COLO829 (cell line): ENCODE data around the gene DENND4C.
"Not testable (repeated sequence)": the region's sequence is repeated elsewhere in the genome, so short reads cannot be mapped to it uniquely, and the experiment has no call there.

ENCODE experiments used
- DNase-seq: peaks from one replicate; pipeline ENCODE4 v3.0.0; 2012; ENCODE audit warnings: low spot score

DENND4C gene

DNA sequence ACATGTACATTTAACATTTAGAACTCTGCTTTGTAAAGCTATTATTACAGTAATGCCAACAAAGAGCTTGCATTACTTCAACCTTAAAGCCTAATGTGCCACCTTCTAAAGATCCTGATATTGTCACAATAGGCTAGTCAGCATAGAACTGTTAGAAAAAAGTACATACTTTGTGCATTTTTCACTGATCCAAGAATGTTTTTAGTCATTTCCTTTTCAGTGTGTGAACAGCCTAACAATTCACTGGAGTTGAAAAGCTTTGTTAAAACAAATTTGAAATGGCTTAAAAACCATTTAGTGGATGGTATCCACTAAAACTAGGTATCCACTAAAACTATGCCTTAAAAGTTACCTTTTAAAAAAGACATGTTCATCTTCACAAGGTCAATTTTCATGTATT is 145.0 kb downstream of the DENND4C start:
- DNase-seq, result no peak

DNA sequence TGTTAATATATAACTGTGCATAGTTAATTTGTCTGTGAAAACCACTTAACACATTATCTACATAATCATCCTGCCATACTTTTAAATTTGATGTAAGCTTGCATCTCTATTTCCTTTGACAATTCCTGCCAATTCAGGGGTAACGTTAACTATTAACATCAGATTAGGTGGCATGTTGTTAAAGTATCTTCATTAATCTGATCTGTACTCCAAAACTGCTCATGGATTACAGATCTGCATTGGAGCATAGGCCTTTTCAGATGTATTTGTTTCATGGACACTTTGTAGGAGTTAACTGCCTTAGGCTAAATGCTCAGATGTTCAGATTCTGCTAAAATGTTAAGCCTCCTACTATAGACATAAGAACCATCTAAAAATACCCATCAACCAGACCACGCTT is 146.4 kb downstream of the DENND4C start:
- no peak for DNase-seq

DNA sequence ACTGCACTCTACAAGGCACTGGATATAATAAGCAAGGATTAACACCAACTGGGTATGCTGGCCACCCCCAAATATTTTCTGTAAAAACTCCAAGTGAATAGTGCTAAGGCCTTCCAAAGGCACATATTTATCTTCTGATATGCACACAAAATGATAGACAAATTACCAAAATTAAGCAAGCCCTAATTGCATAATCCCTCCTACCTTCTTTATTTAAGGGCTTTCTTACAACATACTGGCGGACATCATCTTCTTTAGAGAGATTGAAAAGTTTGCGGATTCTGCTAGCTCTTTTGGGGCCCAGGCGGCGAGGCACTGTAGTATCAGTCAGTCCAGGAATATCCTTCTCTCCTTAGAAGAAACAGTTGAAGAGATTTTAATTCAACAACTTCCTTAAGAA is 147.7 kb downstream of the DENND4C start:
- no peak for DNase-seq

DNA sequence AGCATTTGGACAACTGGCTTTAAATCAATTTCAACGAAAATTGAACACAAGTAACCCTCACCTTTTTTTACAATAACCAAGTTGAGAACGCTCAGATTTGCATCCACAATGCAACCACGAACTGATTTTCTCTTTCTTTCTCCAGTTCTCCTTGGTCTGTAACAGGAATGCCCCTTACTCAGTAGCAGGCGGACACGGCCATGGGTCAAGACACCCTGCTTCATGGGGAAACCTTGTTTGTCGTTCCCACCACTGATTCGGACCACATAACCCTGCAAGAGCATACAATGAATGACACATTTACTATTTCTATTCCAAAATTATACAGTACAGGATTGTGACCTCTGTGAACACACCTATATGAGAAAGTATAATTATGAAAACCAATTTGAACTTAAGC is 148.2 kb downstream of the DENND4C start:
- DNase-seq, result no peak

DNA sequence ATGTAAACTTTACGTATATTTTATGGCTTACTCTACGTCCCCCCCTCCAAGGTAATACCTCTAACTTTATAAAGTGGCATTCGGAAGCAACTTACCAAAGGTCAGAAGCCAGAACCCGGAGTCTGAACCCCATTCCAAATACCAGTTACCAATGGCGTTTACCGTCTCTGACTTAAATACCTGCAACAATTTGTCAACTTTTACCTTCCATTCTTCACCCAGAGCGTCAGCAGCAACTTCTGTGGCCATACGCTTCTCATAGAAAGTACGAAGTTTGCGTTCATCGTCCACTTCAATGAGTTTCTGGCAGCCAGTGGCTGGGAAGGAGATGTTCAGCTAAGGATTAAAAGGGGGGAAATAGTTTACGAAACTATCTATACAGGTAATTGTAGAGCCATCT is 148.8 kb downstream of the DENND4C start:
- no peak for DNase-seq

DNA sequence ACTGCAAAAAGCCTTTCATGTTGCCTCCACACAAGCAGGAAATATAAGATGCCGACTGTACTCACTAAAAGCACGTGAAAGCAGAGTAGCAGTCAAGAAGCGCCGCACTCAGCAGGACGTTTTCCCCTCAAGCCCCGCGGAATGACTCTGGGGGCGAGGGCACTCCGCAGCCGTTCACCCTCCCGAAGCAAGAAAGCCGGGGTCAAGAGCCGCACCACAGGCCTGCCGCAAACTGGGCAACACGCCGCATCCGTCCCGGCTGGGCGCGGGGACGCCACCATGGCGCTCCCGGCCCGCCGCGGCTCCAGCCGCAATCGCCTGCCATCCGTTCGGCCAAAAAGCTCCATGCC is 149.2 kb downstream of the DENND4C start:
- no peak for DNase-seq

DNA sequence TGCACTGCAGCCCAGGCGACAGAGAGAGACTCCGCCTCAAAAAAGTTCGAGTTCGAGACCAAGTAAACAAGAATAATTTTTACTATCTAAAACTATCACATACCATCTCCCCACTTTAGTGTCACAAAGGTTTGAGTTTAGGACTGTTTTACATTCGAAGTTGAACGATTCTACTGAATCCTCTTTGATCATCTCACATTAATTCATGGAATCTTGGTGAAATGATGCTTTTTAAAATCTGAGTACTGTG is 150.3 kb downstream of the DENND4C start:
- DNase-seq, result no peak

DNA sequence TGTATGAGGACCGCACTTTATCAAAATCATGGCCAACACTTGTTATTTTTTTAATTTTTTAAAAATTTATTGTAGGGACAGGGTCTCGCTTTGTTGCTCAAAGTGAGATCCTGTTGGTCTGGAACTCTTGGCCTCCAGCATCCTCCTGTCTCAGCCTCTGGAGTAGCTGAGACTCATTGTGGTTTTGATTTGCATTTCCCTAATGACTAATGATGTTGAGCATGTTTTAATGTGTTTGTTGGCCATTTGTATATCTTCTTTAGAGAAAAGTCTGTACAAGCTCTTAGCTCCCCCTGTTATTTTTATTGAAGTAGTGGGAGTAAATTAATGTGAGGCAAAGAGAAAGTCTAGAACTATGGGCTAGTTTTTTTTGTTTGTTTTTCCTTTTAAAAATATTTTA is 151.2 kb downstream of the DENND4C start:
- no peak for DNase-seq

DNA sequence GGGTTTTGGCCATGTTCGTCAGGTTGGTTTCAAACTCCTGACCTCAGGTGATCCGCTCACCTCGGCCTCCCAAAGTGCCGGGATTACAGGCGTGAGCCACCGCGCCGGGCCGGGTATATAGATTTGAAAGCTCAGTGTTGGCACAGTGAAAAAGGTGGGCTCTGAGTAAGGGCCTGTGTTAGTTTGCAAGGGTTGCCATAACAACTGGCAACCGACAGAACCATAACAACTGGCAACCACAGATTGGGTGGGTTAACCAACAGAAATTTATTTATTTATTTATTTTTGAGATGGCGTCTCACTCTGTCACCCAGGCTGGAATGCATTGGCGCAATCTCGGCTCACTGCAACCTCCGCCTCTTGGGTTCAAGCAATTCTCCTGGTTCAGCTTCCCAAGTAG is 154.7 kb downstream of the DENND4C start:
- DNase-seq, result not testable (repeated sequence)

DNA sequence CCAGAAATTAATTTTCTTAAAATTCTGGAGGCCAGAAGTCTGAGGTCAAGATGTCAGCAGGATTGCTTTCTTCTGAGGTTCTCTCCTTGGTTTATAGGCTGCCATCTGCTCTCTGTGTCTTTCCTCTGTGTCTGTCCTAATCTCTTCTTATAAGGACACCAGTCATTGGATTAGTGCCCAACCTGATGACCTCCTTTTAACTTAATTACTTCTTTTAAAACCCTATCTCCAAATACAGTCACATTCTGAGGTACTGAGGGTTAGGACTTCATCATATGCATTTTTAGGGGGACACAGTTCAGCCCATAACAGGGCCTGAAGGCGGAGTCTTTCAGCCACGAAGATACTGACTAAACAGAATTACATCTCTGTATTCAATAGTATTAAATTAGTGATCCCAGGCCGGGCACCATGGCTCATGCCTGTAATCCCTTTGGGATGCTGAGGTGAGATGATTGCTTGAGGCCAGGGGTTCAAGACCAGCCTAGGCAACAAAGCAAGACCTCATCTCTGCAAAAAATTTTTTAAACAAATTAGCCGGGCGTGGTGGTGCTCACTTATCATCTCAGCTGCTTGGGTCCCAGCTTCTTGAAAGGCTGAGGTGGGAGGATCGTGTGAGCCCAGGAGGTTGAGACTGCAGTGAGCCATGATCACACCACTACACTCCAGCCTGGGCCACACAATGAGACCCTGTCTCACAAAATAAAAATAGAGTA is 155.5 kb downstream of the DENND4C start:
- DNase-seq, result no peak

DNA sequence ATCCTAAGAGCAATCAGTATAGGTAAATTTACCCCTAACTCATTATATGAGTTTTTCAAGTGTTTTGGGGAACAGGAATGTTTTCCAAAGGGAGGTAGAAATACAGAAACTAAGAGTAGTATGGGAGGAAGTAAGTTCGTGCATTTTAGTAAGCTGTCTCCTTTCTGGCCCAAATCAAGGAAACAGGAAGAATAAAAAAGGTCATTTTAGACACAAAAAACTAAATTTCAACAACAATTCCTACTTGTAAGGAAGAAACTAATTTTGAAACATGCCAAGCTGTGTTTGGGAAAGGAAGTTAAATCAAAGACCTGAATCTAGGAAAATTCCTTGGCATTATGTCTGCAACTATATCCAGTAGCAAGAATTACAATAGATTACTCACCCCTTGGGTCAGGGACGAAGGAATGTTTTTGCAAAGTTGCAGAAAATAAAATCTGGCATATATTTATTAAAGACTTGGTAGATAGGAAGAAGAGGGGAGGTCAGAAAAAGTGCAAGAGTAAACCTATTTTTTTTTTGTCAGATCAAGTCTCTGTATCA is 156.1 kb downstream of the DENND4C start:
- no peak for DNase-seq

DNA sequence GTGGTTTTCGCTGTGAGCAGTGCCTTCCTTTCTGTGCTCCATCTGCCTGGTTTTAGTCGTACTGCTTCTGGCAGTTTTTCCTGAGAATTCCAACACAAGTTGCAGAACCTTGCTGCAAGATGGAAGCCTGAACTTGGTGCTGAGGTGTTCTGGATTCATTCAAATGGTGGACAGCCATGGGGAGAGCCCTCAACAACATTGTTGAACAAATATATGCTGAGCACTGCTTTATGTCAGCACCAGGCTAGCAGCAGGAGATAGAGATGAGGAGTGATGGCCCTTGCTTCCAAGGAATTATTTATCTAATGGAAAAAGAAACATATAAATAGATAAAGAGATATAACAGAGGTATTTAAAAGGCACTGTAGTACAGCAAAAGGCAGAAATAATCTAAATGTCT is 156.8 kb downstream of the DENND4C start:
- DNase-seq, result no peak

DNA sequence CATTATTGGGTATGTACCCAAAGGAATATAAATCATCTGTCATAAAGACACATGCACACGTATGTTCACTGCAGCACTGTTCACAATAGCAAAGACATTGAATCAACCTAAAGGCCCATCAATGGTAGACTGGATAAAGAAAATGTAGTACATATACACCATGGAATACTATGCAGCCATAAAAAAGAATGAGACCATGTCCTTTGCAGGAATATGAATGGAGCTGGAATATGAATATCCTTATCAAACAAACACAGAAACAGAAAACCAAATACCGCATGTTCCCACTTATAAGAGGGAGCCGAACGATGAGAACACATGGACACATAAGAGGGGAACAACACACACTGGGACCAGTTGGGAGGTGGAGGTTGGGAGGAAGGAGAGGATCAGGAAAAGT is 159.0 kb downstream of the DENND4C start:
- not testable (repeated sequence) for DNase-seq

DNA sequence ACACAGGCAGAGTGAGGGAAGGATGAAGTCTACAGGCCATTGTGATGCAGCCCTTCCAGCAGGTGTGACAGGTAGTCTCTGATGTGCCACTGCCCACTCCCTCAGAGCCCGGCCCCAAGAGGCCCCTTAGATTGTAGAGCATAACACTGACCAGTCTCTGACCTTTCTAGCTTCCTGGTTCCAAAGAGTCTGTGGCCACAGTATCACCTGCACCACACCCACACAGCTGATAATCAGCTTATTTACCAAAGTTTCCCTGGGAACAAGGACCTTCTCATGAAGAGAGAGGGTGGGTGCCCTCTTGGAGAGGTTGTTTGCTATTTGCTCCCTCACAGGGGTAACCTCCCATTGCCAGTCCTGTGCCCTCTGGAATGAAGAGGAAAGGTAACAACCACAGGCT is 167.4 kb downstream of the DENND4C start:
- DNase-seq, result no peak

DNA sequence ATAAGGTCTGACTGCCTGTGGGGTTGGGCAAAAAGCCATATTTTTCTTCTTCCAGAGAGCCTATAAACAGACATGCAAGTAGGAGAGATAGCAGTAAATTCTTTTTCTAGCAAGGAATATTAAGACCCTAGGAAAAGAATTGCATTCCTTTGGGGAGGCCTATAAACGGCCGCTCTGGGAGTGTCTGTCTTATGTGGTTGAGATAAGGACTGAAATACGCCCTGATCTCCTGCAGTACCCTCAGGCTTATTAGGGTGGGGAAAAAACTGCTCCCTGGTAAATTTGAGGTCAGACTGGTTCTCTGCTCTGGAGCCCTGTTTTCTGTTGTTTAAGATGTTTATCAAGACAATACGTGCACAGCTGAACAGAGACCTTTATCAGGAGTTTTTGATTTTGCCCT is 172.7 kb downstream of the DENND4C start:
- not testable (repeated sequence) for DNase-seq

DNA sequence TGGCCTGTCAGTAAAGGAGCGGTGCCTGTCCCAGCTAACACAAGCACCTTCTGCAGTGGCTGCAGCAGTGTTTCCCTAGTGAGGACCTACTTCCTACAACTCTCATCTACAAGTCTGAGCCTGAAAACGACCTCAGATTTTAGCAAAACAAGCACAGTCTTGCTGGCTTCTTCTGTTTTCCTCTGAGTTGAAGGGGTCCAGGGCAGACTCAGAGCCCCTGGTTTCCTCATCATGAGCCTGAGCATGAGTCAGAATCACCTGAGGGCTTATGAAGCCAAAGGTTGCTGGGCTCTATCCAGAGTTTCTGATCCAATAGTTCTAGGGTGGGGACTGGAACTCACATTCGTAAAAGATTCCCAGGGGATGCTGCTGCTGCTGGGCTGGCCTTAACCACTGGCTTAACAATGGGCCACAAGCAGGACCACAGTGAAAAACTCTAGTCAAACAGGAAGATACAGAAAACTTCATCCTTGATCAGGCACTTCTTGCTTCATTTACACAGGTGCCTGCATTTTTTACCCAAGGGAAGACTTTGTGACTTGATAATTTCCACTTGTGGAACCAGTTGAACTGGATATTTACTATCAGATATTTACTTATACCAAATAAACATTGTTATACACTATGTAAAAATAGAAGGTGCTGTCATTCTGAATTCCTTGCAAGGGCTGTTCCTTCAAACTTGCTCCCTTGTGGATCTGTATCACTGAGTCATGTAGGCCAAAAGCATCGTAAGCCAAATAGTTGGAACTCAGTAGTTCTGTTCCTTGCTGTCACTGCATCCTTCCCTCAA is 174.0 kb downstream of the DENND4C start:
- no peak for DNase-seq

DNA sequence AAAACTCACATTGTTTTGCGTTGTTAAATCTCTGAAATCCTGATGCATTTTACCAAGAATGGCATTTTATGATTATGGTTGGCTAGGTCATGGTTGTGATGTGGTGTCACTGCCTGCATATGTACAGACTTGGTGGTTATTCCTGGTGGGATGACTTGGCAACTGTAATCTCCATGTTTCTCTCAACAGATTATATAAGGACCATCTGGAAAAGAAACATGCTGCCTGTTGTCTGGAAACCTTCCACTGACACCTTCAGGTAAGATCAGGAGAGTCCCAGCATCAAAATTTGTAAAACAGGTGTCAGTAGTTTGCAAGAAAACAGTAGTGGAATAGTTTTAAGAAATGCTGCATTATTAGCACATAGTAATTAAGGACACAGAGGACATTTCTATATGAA is 175.3 kb downstream of the DENND4C start:
- no peak for DNase-seq

DNA sequence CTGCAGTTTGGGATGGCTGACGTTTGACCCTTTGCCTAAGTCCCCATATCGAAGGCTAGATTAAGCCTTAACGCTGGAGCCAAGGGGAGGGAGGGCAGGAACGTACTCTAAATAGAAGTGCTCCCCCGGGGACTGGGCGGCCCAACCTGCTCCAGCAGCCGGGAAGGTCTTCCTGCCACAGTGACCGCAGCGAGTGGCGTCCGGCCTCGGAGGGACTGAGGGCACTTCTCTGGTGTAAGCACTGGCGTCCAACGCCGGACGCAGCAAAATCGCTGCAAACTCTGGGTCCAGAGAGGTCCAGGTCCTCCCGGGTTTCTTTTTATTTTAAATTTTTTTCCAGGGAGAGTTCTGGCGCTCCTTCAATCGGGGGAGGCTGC is 177.8 kb downstream of the DENND4C start:
- no peak for DNase-seq

DNA sequence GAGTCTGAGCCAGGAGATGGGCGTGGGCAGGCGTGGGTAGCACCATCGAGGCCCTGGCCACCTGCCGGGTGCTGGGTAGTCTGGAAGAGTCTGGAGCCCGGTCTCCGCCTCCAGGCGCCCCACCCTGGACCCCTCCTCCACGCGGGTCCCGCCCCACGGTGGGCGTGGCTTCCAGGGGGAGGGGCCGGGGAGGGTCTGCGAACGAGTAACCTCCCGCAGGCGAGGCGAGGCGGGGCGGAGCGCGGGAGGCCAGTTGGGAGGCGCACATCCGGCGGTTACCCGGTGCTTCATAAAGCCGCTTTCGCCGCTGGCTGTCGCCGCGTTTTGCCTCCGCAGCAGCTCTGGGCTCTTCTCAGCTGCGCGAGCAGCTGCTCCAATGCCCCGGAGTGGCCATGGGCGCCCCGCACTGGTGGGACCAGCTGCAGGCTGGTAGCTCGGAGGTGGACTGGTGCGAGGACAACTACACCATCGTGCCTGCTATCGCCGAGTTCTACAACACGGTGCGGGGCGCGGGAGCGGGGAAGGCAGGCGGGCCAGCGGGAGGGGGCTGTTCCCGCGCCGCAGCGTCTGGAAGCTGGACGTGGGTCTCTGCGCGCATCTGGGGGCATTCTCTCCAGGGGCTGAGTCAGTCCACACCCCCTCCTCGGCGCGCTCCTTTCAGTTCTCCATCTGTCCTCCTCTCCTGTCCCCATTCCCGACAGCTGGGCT is 178.4 kb downstream of the DENND4C start, which contains the start of gene ACER2:
Gene ACER2 (plus strand): TSS at position 317 of the 708 bp plus-strand sequence. CDS start 76 bp downstream, at position 393.
- peak; percentile 66 for DNase-seq

DNA sequence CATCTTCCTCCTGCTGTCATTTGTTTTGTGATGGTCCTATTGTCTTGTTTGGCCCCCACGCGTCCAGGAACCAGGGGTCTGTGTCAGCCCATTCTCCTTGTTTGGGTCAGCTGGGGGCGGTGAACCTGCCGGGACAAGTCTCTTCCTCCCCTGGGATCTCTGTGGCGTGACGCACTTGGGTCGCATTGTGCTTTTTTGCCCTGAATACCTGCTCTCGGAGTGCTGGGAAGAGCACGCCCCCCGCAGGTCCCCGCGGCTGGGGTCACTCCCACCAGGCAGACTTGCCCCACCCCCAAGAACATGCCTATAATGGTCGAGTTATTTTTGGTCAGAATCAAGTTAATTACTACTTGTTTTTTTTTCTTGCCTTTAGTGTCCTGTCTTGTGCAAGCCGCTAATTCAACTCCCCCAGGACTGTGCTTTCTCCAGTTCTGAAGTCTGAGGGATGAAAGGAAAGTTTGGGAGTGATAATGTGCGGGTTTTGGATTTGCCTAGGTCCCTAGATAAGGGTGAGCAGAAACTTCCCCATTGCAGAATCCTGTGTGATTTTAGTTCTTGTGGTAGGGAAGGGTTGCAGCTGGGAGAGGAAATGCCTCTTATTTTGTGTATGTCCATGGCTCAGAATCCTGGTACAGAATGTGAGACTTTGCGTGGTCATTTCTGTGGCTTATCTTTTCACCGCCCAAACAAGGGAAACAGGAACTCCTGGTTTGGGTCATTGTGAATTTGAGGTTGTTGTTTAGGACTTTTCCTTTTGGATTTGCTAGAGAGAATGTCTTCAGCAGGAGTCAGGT is 179.1 kb downstream of the DENND4C start:
- no peak for DNase-seq

DNA sequence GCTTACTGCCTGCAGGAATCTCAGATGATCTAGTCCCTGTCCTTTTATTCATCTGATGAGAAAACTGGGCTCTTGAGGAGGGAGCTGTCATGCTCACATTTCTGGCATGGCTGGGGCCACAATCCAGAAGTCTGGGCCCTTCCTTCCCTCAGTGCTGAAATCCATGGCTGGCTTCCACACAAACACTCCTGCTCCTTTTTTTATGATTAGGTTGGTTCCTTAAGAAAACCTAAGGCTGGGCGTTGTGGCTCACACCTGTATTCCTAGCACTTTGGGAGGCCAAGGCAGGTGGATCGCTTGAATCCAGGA is 179.7 kb downstream of the DENND4C start:
- no peak for DNase-seq

DNA sequence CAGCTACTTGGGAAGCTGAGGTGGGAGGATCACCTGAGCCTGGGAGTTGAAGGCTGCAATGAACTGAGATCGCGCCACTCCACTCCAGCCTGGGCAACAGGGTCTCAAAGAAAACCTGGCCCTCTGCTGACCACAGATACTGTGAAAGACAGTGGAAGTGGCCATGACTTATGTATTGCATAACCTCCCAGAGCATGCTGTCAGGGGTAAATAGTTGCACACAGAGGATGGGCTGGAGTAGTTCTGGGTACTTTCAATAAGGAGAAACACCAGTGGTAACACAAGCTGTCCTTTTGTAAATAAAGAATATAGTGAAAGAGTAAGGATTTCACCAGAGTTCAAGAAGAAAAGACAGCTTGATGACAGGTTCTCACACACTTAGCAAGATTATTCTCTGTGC is 180.1 kb downstream of the DENND4C start:
- no peak for DNase-seq

DNA sequence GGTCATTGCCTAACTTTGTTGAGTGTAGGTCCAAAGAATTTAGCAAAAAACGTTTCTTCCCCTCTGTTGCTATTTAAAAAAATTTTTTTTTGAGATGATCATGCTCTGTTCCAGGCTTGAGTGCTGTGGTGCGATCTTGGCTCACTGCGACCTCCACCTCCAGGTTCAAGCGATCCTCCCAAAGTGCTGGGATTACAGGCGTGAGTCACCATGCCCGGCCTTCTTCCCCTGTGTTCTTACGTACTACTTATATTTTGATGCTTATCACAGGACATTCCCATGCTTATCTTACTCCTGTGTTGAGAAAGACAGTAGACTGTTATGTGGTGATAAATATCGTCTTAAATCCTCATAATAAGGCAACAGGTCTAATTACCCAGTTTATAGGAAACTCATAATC is 180.8 kb downstream of the DENND4C start:
- no peak for DNase-seq
